ENCODE data around the gene TMEM245.

DNA sequence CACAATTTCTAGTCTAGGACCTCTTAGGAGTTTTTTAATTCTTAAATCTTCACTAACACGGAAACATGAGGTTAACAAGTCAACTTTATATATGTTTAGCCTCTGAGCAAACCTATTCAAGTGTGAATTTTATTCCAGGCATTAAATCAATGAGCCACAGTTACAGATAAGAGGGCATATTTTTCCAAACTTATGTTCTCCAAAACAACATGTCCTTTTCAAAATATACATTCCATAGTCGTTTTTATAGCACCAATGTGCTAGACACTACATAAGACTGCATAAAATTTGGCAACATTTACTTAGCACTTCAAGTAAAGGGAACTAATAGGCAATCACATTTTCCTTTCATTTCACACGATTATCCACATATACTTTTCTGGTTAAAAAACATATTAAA, 6.5 kb downstream of the TMEM245 start:
- TF ChIP-seq, protein P1, sequence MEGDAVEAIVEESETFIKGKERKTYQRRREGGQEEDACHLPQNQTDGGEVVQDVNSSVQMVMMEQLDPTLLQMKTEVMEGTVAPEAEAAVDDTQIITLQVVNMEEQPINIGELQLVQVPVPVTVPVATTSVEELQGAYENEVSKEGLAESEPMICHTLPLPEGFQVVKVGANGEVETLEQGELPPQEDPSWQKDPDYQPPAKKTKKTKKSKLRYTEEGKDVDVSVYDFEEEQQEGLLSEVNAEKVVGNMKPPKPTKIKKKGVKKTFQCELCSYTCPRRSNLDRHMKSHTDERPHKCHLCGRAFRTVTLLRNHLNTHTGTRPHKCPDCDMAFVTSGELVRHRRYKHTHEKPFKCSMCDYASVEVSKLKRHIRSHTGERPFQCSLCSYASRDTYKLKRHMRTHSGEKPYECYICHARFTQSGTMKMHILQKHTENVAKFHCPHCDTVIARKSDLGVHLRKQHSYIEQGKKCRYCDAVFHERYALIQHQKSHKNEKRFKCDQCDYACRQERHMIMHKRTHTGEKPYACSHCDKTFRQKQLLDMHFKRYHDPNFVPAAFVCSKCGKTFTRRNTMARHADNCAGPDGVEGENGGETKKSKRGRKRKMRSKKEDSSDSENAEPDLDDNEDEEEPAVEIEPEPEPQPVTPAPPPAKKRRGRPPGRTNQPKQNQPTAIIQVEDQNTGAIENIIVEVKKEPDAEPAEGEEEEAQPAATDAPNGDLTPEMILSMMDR (conservative IDR thresholded peaks at IDR 0.05): no peak
- TF ChIP-seq ZFX (IDR thresholded peaks at IDR 0.05): no peak

Data from C4-2B (cell line).